Measurements from ENCODE around the gene DNM1. TPM values are rescaled to one million over a fixed set of nuclear protein-coding genes. Genes with fewer than 3 reads are reported as not detected.
A peak's percentile ranks its signal among the peaks of the same experiment; 100 is the strongest.

Gene DNM1
- total and polyA plus RNA-seq, 3 donors from 2014 or later: 8.0 to 10.7 (median 9.8) TPM

DNA sequence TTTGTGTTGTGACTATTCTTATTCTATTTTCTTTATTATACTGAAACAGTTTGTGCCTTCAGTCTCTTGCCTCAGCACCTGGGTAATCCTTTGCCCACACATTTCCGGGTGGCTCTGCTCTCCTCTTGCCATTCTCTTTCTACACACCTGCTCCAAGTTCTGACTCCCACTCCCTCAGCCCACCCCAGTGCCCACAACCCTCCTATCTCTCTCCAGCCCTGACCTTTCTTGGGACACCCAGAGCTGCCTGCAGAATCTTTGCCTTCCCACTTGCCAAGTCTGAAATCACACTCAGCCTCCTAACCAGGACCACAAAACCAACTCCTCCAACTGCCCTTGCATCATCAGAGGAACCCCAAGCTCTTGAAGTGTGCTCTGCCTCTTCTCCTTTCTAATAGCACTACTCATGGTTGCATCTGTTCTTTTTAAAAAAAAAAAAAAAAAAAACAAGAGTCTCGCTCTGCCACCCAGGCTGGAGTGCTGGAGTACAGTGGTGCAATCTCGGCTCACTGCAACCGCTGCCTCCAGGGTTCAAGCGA is 77.0 kb downstream of the DNM1 start:
- no peaks in the 10 kb centered on the region for H3K4me1 ChIP-seq
- TF ChIP-seq, protein P1, sequence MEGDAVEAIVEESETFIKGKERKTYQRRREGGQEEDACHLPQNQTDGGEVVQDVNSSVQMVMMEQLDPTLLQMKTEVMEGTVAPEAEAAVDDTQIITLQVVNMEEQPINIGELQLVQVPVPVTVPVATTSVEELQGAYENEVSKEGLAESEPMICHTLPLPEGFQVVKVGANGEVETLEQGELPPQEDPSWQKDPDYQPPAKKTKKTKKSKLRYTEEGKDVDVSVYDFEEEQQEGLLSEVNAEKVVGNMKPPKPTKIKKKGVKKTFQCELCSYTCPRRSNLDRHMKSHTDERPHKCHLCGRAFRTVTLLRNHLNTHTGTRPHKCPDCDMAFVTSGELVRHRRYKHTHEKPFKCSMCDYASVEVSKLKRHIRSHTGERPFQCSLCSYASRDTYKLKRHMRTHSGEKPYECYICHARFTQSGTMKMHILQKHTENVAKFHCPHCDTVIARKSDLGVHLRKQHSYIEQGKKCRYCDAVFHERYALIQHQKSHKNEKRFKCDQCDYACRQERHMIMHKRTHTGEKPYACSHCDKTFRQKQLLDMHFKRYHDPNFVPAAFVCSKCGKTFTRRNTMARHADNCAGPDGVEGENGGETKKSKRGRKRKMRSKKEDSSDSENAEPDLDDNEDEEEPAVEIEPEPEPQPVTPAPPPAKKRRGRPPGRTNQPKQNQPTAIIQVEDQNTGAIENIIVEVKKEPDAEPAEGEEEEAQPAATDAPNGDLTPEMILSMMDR (IDR thresholded peaks at IDR 0.05): no peak
- TF ChIP-seq POLR2A (IDR thresholded peaks at IDR 0.05): no peak
- DNase-seq: no peak
- WGBS, 2 donors: 90 to 95% methylated on average over 5 of the region's 5 CpGs
- no peaks in the 10 kb centered on the region for H3K27me3 ChIP-seq
- intact Hi-C loops (cut with DNase I; ENCODE audit: low total_unique reads): no loop called here
- H3K27ac ChIP-seq: no peak overlapping the region
- no peak overlapping the region for H3K4me3 ChIP-seq
- H3K9me3 ChIP-seq: no peaks in the 10 kb centered on the region
- H3K36me3 ChIP-seq (ENCODE audit: low read depth, missing control alignments): no peaks in the 10 kb centered on the region

DNA sequence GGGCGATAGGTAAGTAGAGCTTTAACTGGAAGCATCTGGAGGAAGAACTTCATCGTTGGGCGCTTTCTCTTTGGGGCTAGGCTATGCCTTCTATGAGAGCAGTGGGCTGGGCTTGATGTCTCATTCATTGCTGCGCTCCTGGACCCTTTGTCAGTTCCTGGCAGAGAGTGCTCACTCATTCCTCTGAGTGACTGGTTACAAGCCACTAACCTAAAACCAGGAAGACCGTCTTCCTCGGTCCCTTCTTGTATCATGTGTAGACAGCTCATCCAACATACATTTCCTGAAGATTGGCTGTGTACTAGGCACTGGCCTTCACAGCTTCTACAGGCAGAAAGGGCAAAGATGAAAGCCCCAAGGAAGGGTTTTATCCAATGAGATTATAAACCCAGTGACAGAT is 79.3 kb downstream of the DNM1 start:
- no peaks in the 10 kb centered on the region for H3K27me3 ChIP-seq
- H3K9me3 ChIP-seq: no peaks in the 10 kb centered on the region
- TF ChIP-seq, protein P1 (IDR thresholded peaks at IDR 0.05): no peak
- TF ChIP-seq POLR2A (IDR thresholded peaks at IDR 0.05): no peak
- 95 to 97% methylated on average over 6 of the region's 6 CpGs for WGBS, 2 donors
- DNase-seq: no peak
- H3K36me3 ChIP-seq (ENCODE audit: low read depth, missing control alignments): no peaks in the 10 kb centered on the region
- no peaks in the 10 kb centered on the region for H3K4me1 ChIP-seq
- H3K27ac ChIP-seq: no peak overlapping the region
- no peak overlapping the region for H3K4me3 ChIP-seq
- intact Hi-C loops (cut with DNase I; ENCODE audit: low total_unique reads): no loop called here

DNA sequence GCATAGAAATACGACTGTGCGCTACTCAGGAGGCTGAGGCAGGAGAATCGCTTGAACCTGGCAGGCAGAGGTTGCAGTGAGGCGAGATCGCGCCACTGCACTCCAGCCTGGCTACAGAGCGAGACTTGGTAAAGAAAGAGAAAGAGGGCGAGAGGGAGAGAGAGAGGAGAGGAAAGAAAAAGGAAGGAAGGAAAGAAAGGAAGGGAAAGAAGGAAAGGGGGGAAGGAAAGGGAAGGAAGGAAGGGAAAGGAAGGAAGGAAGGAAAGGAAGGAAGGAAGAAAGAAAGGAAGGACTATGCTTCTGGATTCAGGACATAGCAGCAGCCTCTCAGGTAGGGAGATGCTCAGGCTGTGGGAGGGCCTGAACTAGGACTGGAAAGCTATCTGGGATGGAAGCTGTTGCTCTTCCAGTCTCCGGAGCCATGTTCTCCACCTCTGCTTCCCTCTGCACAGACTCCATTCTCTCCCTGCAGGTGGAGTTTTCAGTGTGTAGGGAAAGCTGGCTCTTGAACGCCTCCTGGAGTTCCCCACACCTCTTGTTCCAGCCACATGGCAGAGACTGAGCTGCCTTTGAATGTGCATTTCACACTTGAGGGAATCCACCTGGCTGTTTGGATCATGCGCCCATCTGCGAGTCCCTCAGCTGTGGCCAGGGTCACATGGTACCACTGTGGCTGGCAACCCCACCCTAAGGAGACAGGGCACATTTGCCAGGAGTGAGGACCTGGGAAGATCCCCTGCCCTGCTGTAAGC is 82.0 kb downstream of the DNM1 start:
- Histone ChIP-seq H3K36me3 (ENCODE audit: low read depth, missing control alignments) (no peaks in the 10 kb centered on the region), H3K27me3 (no peaks in the 10 kb centered on the region), H3K4me1 (no peaks in the 10 kb centered on the region), H3K4me3 (no peak overlapping the region), H3K9me3 (no peaks in the 10 kb centered on the region), H3K27ac (no peak overlapping the region)
- no peak for TF ChIP-seq POLR2A (IDR thresholded peaks at IDR 0.05)
- TF ChIP-seq, protein P1 (IDR thresholded peaks at IDR 0.05): no peak
- intact Hi-C loops (cut with DNase I; ENCODE audit: low total_unique reads): no loop called here
- WGBS, 2 donors: 92 to 95% methylated on average over 10 to 12 of the region's 12 CpGs
- no peak for DNase-seq

DNA sequence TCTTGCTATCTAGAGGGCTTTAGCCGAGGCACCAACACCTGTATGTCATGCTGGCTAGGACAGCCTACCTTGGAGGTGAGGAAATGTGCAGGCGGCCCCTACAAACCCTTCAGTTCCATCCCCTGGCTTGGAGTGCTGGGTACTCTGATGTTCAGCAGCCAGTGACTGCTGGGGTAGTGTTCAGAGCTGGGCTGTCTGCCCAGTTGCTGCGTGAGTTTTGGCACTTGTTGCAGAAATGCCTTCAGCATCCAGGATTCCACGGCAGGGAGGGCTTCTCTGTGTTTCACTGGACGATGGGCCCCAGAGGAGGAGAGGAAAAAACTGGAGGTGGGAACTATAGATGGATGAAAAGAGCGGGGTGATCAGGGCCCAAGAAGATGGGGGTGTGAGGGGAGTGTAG is 83.3 kb downstream of the DNM1 start:
- WGBS, 2 donors: 55 to 57% methylated on average over 5 to 6 of the region's 6 CpGs
- DNase-seq: peak; percentile 52
- no peaks in the 10 kb centered on the region for H3K9me3 ChIP-seq
- no peaks in the 10 kb centered on the region for H3K27me3 ChIP-seq
- H3K4me3 ChIP-seq: no peak overlapping the region
- TF ChIP-seq POLR2A (IDR thresholded peaks at IDR 0.05): no peak
- TF ChIP-seq, protein P1 (IDR thresholded peaks at IDR 0.05): no peak
- H3K4me1 ChIP-seq: no peaks in the 10 kb centered on the region
- no peaks in the 10 kb centered on the region for H3K36me3 ChIP-seq (ENCODE audit: low read depth, missing control alignments)
- H3K27ac ChIP-seq: no peak overlapping the region
- intact Hi-C loops (cut with DNase I; ENCODE audit: low total_unique reads): no loop called here

Data from testis (tissue), 3 donors.